ENCODE results near the gene ADTRP.

ADTRP gene

GRCh38 chr6:11755725-11756124 is 22.9 kb downstream of the ADTRP start:
- DNase-seq (ENCODE audit: low read depth): no peak

GRCh38 chr6:11754625-11755271 is 23.9 kb downstream of the ADTRP start:
- no peak for DNase-seq (ENCODE audit: low read depth)

GRCh38 chr6:11753798-11754197 is 24.8 kb downstream of the ADTRP start:
- no peak for DNase-seq (ENCODE audit: low read depth)

GRCh38 chr6:11752360-11752759 is 26.2 kb downstream of the ADTRP start:
- DNase-seq (ENCODE audit: low read depth): no peak

- no peak for DNase-seq (ENCODE audit: low read depth)
Observed at GRCh38 chr6:11750682-11751081, 27.9 kb downstream of the ADTRP start.

- no peak for DNase-seq (ENCODE audit: low read depth)
Observed at GRCh38 chr6:11748591-11749210, 29.9 kb downstream of the ADTRP start.

GRCh38 chr6:11747021-11747420 is 31.6 kb downstream of the ADTRP start:
- no peak for DNase-seq (ENCODE audit: low read depth)

- no peak for DNase-seq (ENCODE audit: low read depth)
Observed at GRCh38 chr6:11744753-11745152, 33.9 kb downstream of the ADTRP start.

- DNase-seq (ENCODE audit: low read depth): no peak
Observed at GRCh38 chr6:11744101-11744500, 34.5 kb downstream of the ADTRP start.

- DNase-seq (ENCODE audit: low read depth): no peak
Observed at GRCh38 chr6:11740875-11741274, 37.7 kb downstream of the ADTRP start.

- no peak for DNase-seq (ENCODE audit: low read depth)
Observed at GRCh38 chr6:11738661-11739375, 39.8 kb downstream of the ADTRP start.

- no peak for DNase-seq (ENCODE audit: low read depth)
Observed at GRCh38 chr6:11738234-11738633, 40.4 kb downstream of the ADTRP start.

GRCh38 chr6:11736601-11737000 is 42.0 kb downstream of the ADTRP start:
- DNase-seq (ENCODE audit: low read depth): no peak

- DNase-seq (ENCODE audit: low read depth): no peak
Observed at GRCh38 chr6:11734861-11735613, 43.6 kb downstream of the ADTRP start.

- peak; percentile 37 for DNase-seq (ENCODE audit: low read depth)
Observed at GRCh38 chr6:11732036-11732631, 46.5 kb downstream of the ADTRP start.

- DNase-seq (ENCODE audit: low read depth): no peak
Observed at GRCh38 chr6:11731423-11731822, 47.2 kb downstream of the ADTRP start.

GRCh38 chr6:11730641-11731040 is 48.0 kb downstream of the ADTRP start:
- no peak for DNase-seq (ENCODE audit: low read depth)

GRCh38 chr6:11729076-11729475 is 49.5 kb downstream of the ADTRP start:
- DNase-seq (ENCODE audit: low read depth): no peak

GRCh38 chr6:11727998-11728961 is 50.3 kb downstream of the ADTRP start:
- DNase-seq (ENCODE audit: low read depth): no peak

GRCh38 chr6:11727346-11727997 is 51.1 kb downstream of the ADTRP start:
- DNase-seq (ENCODE audit: low read depth): no peak

GRCh38 chr6:11724286-11724685 is 54.3 kb downstream of the ADTRP start:
- DNase-seq (ENCODE audit: low read depth): no peak
